GM12874 (cell line): ENCODE measurements around the gene ATP11B.

Source experiments
- CTCF ChIP-seq: IDR thresholded peaks from 2 replicates; pipeline ENCODE4 v1.5.1; 2011; ENCODE audit warnings: low read depth, mild to moderate bottlenecking, control low read depth, low read length, moderate library complexity; ENCODE audit not compliant: insufficient read depth

Gene ATP11B

GRCh38 chr3:182786564-182787196 lies 6.6 kb upstream of the ATP11B start:
- TF ChIP-seq CTCF, result no peak

- TF ChIP-seq CTCF, result no peak
Measured at GRCh38 chr3:182787302-182788036, 5.8 kb upstream of the ATP11B start.

GRCh38 chr3:182789371-182789770 lies 3.9 kb upstream of the ATP11B start:
- no peak for TF ChIP-seq CTCF

GRCh38 chr3:182790612-182791011 lies 2.7 kb upstream of the ATP11B start:
- no peak for TF ChIP-seq CTCF

GRCh38 chr3:182793663-182794454 lies 555 bp downstream of the ATP11B start:
- no peak for TF ChIP-seq CTCF

- no peak for TF ChIP-seq CTCF
Measured at GRCh38 chr3:182794455-182795388, 1.4 kb downstream of the ATP11B start.
